Heart right ventricle (tissue), 16 donors: Measurements from ENCODE around the gene ATG5. TPM values are rescaled to one million over a fixed set of nuclear protein-coding genes. Genes with fewer than 3 reads are reported as not detected.

Experiments used
- ATAC-seq, 8 donors: fragments of 200-7000 bp; cut with Tn5 transposase; one replicate each; pipeline ENCODE4 v1.9.1; 2020; ENCODE audit warnings: mild to moderate bottlenecking in 8 of 8, moderate library complexity in 8 of 8, moderate number of reproducible peaks in 1 of 8
- DNase-seq, 2 donors: peaks; one replicate each; pipeline ENCODE4 v3.0.0-alpha.2; 2020
- H3K27ac ChIP-seq, 10 donors: fragments of 200-600 bp; sonication (generic) in 2 of 10; one replicate each; pipeline versions ENCODE4 v1.5.0 to v1.8.0; 2020 to 2022; ENCODE audit warnings: mild to moderate bottlenecking in 3 of 10
- H3K27me3 ChIP-seq, 7 donors: fragments of 200-600 bp; one replicate each; pipeline ENCODE4 v1.8.0; 2021 to 2022; ENCODE audit warnings: mild to moderate bottlenecking in 2 of 7
- H3K36me3 ChIP-seq, 9 donors: fragments of 200-600 bp; sonication (generic) in 1 of 9; one replicate each; pipeline versions ENCODE4 v1.5.0 to v1.8.0; 2020 to 2022; ENCODE audit warnings: mild to moderate bottlenecking in 2 of 9
- H3K4me1 ChIP-seq, 9 donors: fragments of 200-600 bp; sonication (generic) in 1 of 9; one replicate each; pipeline versions ENCODE4 v1.5.0 to v1.8.0; 2020 to 2022; ENCODE audit warnings: mild to moderate bottlenecking in 4 of 9
- H3K4me3 ChIP-seq, 10 donors: fragments of 200-600 bp; sonication (generic) in 2 of 10; one replicate each; pipeline versions ENCODE4 v1.5.0 to v1.8.0; 2020 to 2022; ENCODE audit warnings: mild to moderate bottlenecking in 7 of 10, moderate library complexity in 2 of 10
- H3K9me3 ChIP-seq, 11 donors: fragments of 200-600 bp in 10 of 11; sonication (generic) in 2 of 11; one replicate each; pipeline versions ENCODE4 v1.5.0 to v1.8.0; 2013 to 2022; ENCODE audit warnings: mild to moderate bottlenecking in 2 of 11, control low read depth in 1 of 11, moderate library complexity in 1 of 11
- WGBS, 2 donors: extraction: QIAGEN DNeasy Blood & Tissue Kit; methylation state at CpG; one replicate each; pipeline ENCODE4 v1.1.7; 2013; ENCODE audit warnings: inconsistent platforms in 1 of 2; 5-methylcytosine and 5-hydroxymethylcytosine counted together
- intact Hi-C, 10 donors: fragments of 100-400 bp; cut with DNase I; formaldehyde crosslinking; loops; one replicate each; pipeline versions ENCODE4 v1.11.1 to v1.14.2; 2022
- polyA plus RNA-seq, 2 donors: library from polyadenylated mRNA; stranded (reverse); fragments of 200-250 nt; gene quantifications; one replicate each; pipeline ENCODE4 v1.2.3, GENCODE V29; 2013
- total RNA-seq, 10 donors: library from RNA; stranded (reverse); fragmentation: NEBNext Ultra II Directional in 3 of 10; extraction: Animal tissue kit (Norgen Biotek cat#: 25700) in 3 of 10; gene quantifications; one replicate each; pipeline versions ENCODE4 v1.2.1 to v1.2.4, GENCODE V29; 2021 to 2023
- TF ChIP-seq, protein P1 (sequence below), 9 donors: fragments of 200-600 bp; sonication (generic) in 2 of 9; IDR thresholded peaks; one replicate each; pipeline versions ENCODE4 v1.5.0 to v1.8.0; 2021 to 2022; ENCODE audit warnings: antibody characterized with exemption in 9 of 9, mild to moderate bottlenecking in 5 of 9, moderate library complexity in 1 of 9
- donor health status: Arrhythmogenic right ventricular cardiomyopathy.
- donor health status: ischemic (EF 13 %, LVEDD 7.1; RV severe dilation, severe dysfunction).
- donor health status: healthy with polysubstance abuse.
- donor health status: DM: no; HTN: yes; CAD: no.
- donor health status: DM: no; HTN: no; CAD: no.
- donor health status: ischemic (EF 25% LVEDD 6.9; RV normal size, moderate dysfunction).
- donor health status: ischemic (EF 25% LVEDD 5.7; RV mildly dilated, moderate dysfunction).
- donor health status: healthy.
- donor health status: DM: yes; HTN: yes; CAD: no.
- donor health status: Ischemic cardiomyopathy.
- donor health status: ischemic (EF 35%, LVEDD 5.7; RV mildly dilated, moderate dysfunction).
- donor health status: nonischemic (EF 11% LVEDD 7.7; RV severe dilation, severe dysfunction).
- donor health status: DM: yes; HTN: yes; CAD: no.
- donor health status: PGD.
- donor health status: ischemic (EF 29% LVEDD 5.4; RV normal size, mild dysfunction).
- donor health status: nonischemic (EF 23%, LVEDD 6.1; RV moderate dilation, normal function).

ATG5 gene
- total and polyA plus RNA-seq, 12 donors, result 12.6 to 18.0 (median 15.0) TPM

GRCh38 chr6:106180208-106180607 lies 145.4 kb downstream of the ATG5 start:
- Histone ChIP-seq H3K36me3 (no peaks in the 10 kb centered on the region), H3K27ac (no peak overlapping the region), H3K27me3 (no peaks in the 10 kb centered on the region), H3K4me3 (no peak overlapping the region), H3K4me1 (peaks cover 0 to 7% (median 0%) of the 10 kb centered on the region in 9 donors), H3K9me3 (no peaks in the 10 kb centered on the region)
- ATAC-seq (no peak), DNase-seq (no peak)
- 92 to 96% methylated on average over 4 of the region's 4 CpGs for WGBS, 2 donors
- intact Hi-C loops, result no loop called here
- TF ChIP-seq, protein P1, sequence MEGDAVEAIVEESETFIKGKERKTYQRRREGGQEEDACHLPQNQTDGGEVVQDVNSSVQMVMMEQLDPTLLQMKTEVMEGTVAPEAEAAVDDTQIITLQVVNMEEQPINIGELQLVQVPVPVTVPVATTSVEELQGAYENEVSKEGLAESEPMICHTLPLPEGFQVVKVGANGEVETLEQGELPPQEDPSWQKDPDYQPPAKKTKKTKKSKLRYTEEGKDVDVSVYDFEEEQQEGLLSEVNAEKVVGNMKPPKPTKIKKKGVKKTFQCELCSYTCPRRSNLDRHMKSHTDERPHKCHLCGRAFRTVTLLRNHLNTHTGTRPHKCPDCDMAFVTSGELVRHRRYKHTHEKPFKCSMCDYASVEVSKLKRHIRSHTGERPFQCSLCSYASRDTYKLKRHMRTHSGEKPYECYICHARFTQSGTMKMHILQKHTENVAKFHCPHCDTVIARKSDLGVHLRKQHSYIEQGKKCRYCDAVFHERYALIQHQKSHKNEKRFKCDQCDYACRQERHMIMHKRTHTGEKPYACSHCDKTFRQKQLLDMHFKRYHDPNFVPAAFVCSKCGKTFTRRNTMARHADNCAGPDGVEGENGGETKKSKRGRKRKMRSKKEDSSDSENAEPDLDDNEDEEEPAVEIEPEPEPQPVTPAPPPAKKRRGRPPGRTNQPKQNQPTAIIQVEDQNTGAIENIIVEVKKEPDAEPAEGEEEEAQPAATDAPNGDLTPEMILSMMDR (IDR thresholded peaks at IDR 0.05), result no peak

DNA sequence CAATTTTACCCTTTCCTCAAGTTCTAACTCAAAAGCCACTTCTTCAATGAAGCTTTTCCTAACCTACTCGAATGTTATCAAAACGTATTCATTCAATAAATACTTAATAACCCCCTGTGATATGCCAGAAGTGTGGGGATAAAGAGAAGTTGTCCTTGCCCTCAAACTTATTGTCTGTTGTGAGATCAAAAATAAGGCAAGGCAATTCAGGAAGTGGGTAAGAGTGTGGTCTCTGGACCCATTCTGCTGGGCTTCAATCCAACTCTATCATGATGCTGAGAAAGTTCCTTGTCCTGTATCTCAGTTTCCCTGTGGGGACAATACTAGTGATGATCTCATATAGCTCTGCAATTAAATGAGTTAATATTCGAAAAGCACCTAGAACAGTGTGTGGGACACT lies 146.7 kb downstream of the ATG5 start:
- Histone ChIP-seq H3K4me1 (peaks cover 0 to 7% (median 0%) of the 10 kb centered on the region in 9 donors), H3K27me3 (no peaks in the 10 kb centered on the region), H3K9me3 (no peaks in the 10 kb centered on the region), H3K36me3 (no peaks in the 10 kb centered on the region), H3K27ac (no peak overlapping the region), H3K4me3 (no peak overlapping the region)
- TF ChIP-seq, protein P1 (IDR thresholded peaks at IDR 0.05), result no peak
- 84 to 88% methylated on average over 3 of the region's 3 CpGs for WGBS, 2 donors
- intact Hi-C loops, result no loop called here
- no peak for ATAC-seq
- no peak for DNase-seq

- Histone ChIP-seq H3K27ac (no peak overlapping the region), H3K36me3 (no peaks in the 10 kb centered on the region), H3K4me1 (peaks cover 0 to 7% (median 0%) of the 10 kb centered on the region in 9 donors), H3K27me3 (no peaks in the 10 kb centered on the region), H3K9me3 (no peaks in the 10 kb centered on the region), H3K4me3 (no peak overlapping the region)
- WGBS, 2 donors, result 65 to 77% methylated on average over 2 of the region's 2 CpGs
- DNase-seq, result no peak
- ATAC-seq, result no peak
- TF ChIP-seq, protein P1 (IDR thresholded peaks at IDR 0.05), result no peak
- intact Hi-C loops, result no loop called here
Observed at GRCh38 chr6:106177786-106178185, 147.8 kb downstream of the ATG5 start.

GRCh38 chr6:106173124-106173879 lies 152.3 kb downstream of the ATG5 start:
- no peaks in the 10 kb centered on the region for H3K9me3 ChIP-seq
- no peak overlapping the region for H3K4me3 ChIP-seq
- ATAC-seq (no peak), DNase-seq (no peak)
- H3K27me3 ChIP-seq, result peaks cover 0 to 4% (median 0%) of the 10 kb centered on the region in 7 donors
- WGBS, 2 donors, result 88 to 90% methylated on average over 2 of the region's 2 CpGs
- TF ChIP-seq, protein P1 (IDR thresholded peaks at IDR 0.05), result no peak
- H3K4me1 ChIP-seq, result no peaks in the 10 kb centered on the region
- no peaks in the 10 kb centered on the region for H3K36me3 ChIP-seq
- no peak overlapping the region for H3K27ac ChIP-seq
- intact Hi-C loops, result no loop called here
